Effector memory CD4-positive, alpha-beta T cell (primary cell): ENCODE results near the gene GBF1.

Experiments used
- DNase-seq, 3 donors: peaks; one replicate each; pipeline ENCODE4 v3.0.0-alpha.2; 2020
- H3K27ac ChIP-seq: 2 replicates; pipeline ENCODE4 v1.7.0; 2013; ENCODE audit warnings: mild to moderate bottlenecking, low read length, moderate library complexity; ENCODE audit not compliant: insufficient read depth, poor library complexity, severe bottlenecking
- H3K27me3 ChIP-seq: replicated peaks from 2 replicates; pipeline ENCODE4 v1.7.0; 2013; ENCODE audit warnings: mild to moderate bottlenecking, low read length; ENCODE audit not compliant: insufficient read depth, control insufficient read depth, poor library complexity, severe bottlenecking
- H3K36me3 ChIP-seq: 2 replicates; pipeline ENCODE4 v1.7.0; 2013; ENCODE audit warnings: mild to moderate bottlenecking, low read length, moderate library complexity; ENCODE audit not compliant: control insufficient read depth, insufficient read depth
- H3K4me1 ChIP-seq: 2 replicates; pipeline ENCODE4 v1.7.0; 2013; ENCODE audit warnings: low read length, mild to moderate bottlenecking; ENCODE audit not compliant: control insufficient read depth, insufficient read depth, poor library complexity, severe bottlenecking
- H3K4me3 ChIP-seq: 2 replicates; pipeline ENCODE4 v1.7.0; 2013; ENCODE audit warnings: low read length, low read depth, mild to moderate bottlenecking; ENCODE audit not compliant: insufficient read depth, poor library complexity, severe bottlenecking
- H3K9me3 ChIP-seq: 2 replicates; pipeline ENCODE4 v1.7.0; 2013; ENCODE audit warnings: mild to moderate bottlenecking, low read length, moderate library complexity; ENCODE audit not compliant: control insufficient read depth

The GBF1 gene

GRCh38 chr10:102327002-102327401 is 81.7 kb downstream of the GBF1 start:
- Histone ChIP-seq H3K9me3 (no peaks in the 10 kb centered on the region), H3K4me1 (peaks cover 6% of the 10 kb centered on the region), H3K4me3 (no peak overlapping the region), H3K27ac (no peak overlapping the region), H3K36me3 (no peaks in the 10 kb centered on the region), H3K27me3 (no peaks in the 10 kb centered on the region)
- no peak for DNase-seq

- Histone ChIP-seq H3K27me3 (no peaks in the 10 kb centered on the region), H3K36me3 (no peaks in the 10 kb centered on the region), H3K27ac (no peak overlapping the region), H3K9me3 (no peaks in the 10 kb centered on the region), H3K4me1 (peaks cover 6% of the 10 kb centered on the region), H3K4me3 (no peak overlapping the region)
- DNase-seq = no peak
Observed at GRCh38 chr10:102327641-102328040, 82.3 kb downstream of the GBF1 start.

GRCh38 chr10:102332772-102333171 is 87.4 kb downstream of the GBF1 start:
- no peak for DNase-seq
- no peak overlapping the region for H3K4me3 ChIP-seq
- no peaks in the 10 kb centered on the region for H3K4me1 ChIP-seq
- H3K27me3 ChIP-seq = no peaks in the 10 kb centered on the region
- no peaks in the 10 kb centered on the region for H3K9me3 ChIP-seq
- H3K27ac ChIP-seq = no peak overlapping the region
- H3K36me3 ChIP-seq = no peaks in the 10 kb centered on the region

GRCh38 chr10:102334101-102334500 is 88.8 kb downstream of the GBF1 start:
- no peak for DNase-seq
- Histone ChIP-seq H3K27ac (no peak overlapping the region), H3K27me3 (no peaks in the 10 kb centered on the region), H3K36me3 (no peaks in the 10 kb centered on the region), H3K4me1 (no peaks in the 10 kb centered on the region), H3K9me3 (no peaks in the 10 kb centered on the region), H3K4me3 (no peak overlapping the region)

GRCh38 chr10:102335184-102335583 is 89.9 kb downstream of the GBF1 start:
- Histone ChIP-seq H3K4me1 (no peaks in the 10 kb centered on the region), H3K9me3 (no peaks in the 10 kb centered on the region), H3K27ac (no peak overlapping the region), H3K4me3 (no peak overlapping the region), H3K36me3 (no peaks in the 10 kb centered on the region), H3K27me3 (no peaks in the 10 kb centered on the region)
- no peak for DNase-seq

GRCh38 chr10:102341038-102341688 is 95.8 kb downstream of the GBF1 start:
- H3K27me3 ChIP-seq = no peaks in the 10 kb centered on the region
- DNase-seq = no peak
- no peaks in the 10 kb centered on the region for H3K4me1 ChIP-seq
- H3K9me3 ChIP-seq = no peaks in the 10 kb centered on the region
- H3K36me3 ChIP-seq = peaks cover 12% of the 10 kb centered on the region
- H3K27ac ChIP-seq = no peak overlapping the region
- no peak overlapping the region for H3K4me3 ChIP-seq

- Histone ChIP-seq H3K27ac (no peak overlapping the region), H3K27me3 (no peaks in the 10 kb centered on the region), H3K4me3 (no peak overlapping the region), H3K36me3 (peaks cover 17% of the 10 kb centered on the region), H3K4me1 (no peaks in the 10 kb centered on the region), H3K9me3 (no peaks in the 10 kb centered on the region)
- DNase-seq = no peak
Observed at GRCh38 chr10:102342458-102342857, 97.1 kb downstream of the GBF1 start.

GRCh38 chr10:102342958-102343357 is 97.6 kb downstream of the GBF1 start:
- Histone ChIP-seq H3K36me3 (peaks cover 17% of the 10 kb centered on the region), H3K9me3 (no peaks in the 10 kb centered on the region), H3K27ac (no peak overlapping the region), H3K4me3 (no peak overlapping the region), H3K4me1 (no peaks in the 10 kb centered on the region), H3K27me3 (no peaks in the 10 kb centered on the region)
- no peak for DNase-seq

GRCh38 chr10:102344067-102344466 is 98.7 kb downstream of the GBF1 start:
- no peak for DNase-seq
- no peak overlapping the region for H3K27ac ChIP-seq
- no peaks in the 10 kb centered on the region for H3K4me1 ChIP-seq
- no peaks in the 10 kb centered on the region for H3K9me3 ChIP-seq
- H3K27me3 ChIP-seq = no peaks in the 10 kb centered on the region
- H3K36me3 ChIP-seq = peaks cover 26% of the 10 kb centered on the region
- no peak overlapping the region for H3K4me3 ChIP-seq

GRCh38 chr10:102347236-102347828 is 102.0 kb downstream of the GBF1 start:
- Histone ChIP-seq H3K27me3 (no peaks in the 10 kb centered on the region), H3K27ac (no peak overlapping the region), H3K9me3 (no peaks in the 10 kb centered on the region), H3K36me3 (peaks cover 33% of the 10 kb centered on the region), H3K4me3 (no peak overlapping the region), H3K4me1 (no peaks in the 10 kb centered on the region)
- DNase-seq = no peak
